Measurements from ENCODE around the gene IL25.

GRCh38 chr14:23376482-23377197 is 4.0 kb downstream of the IL25 start, which contains the start of gene CMTM5:
- TF ChIP-seq EP300 (IDR thresholded peaks at IDR 0.05), result no peak
- TF ChIP-seq POLR2AphosphoS5 (IDR thresholded peaks at IDR 0.05), result no peak
- TF ChIP-seq POLR2A (IDR thresholded peaks at IDR 0.05), result no peak
- TF ChIP-seq CTCF (IDR thresholded peaks at IDR 0.05), result no peak

Measured in suprapubic skin (tissue), 4 donors.